GM12801 (cell line): Measurements from ENCODE around the gene ZNF33A.

Experiments used
- TF ChIP-seq, protein P1 (sequence below): IDR thresholded peaks from one replicate; pipeline ENCODE4 v1.5.1; 2011; ENCODE audit warnings: control low read depth; ENCODE audit not compliant: insufficient read length; ENCODE audit errors: extremely low read depth

The ZNF33A gene

DNA sequence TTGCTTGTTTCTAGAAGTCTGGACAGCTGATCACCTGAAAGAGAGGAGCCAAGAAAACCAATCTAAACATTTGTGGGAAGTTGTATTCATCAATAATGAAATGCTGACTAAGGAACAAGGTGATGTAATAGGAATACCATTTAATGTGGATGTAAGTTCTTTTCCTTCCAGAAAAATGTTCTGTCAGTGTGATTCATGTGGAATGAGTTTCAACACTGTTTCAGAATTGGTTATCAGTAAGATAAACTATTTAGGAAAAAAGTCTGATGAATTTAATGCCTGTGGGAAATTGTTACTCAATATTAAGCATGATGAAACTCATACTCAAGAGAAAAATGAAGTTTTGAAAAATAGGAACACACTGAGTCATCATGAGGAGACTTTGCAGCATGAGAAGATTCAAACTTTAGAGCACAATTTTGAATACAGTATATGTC lies 43.9 kb downstream of the ZNF33A start:
- TF ChIP-seq, protein P1, sequence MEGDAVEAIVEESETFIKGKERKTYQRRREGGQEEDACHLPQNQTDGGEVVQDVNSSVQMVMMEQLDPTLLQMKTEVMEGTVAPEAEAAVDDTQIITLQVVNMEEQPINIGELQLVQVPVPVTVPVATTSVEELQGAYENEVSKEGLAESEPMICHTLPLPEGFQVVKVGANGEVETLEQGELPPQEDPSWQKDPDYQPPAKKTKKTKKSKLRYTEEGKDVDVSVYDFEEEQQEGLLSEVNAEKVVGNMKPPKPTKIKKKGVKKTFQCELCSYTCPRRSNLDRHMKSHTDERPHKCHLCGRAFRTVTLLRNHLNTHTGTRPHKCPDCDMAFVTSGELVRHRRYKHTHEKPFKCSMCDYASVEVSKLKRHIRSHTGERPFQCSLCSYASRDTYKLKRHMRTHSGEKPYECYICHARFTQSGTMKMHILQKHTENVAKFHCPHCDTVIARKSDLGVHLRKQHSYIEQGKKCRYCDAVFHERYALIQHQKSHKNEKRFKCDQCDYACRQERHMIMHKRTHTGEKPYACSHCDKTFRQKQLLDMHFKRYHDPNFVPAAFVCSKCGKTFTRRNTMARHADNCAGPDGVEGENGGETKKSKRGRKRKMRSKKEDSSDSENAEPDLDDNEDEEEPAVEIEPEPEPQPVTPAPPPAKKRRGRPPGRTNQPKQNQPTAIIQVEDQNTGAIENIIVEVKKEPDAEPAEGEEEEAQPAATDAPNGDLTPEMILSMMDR = no peak

DNA sequence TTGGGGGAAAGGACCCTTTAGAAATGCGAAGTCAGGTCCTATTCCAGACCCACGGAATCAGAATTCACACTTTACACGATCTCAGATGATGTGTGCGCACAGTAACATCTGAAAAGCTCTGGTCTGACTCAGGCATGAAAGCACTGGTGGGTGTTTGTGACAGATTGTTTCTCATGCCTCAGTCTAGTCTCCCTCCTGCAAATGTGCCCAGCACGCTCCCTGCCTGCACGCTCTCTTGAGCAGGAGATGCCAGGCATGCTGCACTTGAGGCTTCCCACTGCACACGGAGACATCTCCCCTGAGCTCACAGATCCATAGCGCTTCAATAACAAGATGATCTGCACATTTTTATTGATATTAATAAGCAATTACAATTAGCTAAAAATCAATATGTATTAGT lies 60.0 kb downstream of the ZNF33A start:
- TF ChIP-seq, protein P1 = no peak

GRCh38 chr10:38072552-38072951 lies 62.1 kb downstream of the ZNF33A start:
- TF ChIP-seq, protein P1 = no peak

DNA sequence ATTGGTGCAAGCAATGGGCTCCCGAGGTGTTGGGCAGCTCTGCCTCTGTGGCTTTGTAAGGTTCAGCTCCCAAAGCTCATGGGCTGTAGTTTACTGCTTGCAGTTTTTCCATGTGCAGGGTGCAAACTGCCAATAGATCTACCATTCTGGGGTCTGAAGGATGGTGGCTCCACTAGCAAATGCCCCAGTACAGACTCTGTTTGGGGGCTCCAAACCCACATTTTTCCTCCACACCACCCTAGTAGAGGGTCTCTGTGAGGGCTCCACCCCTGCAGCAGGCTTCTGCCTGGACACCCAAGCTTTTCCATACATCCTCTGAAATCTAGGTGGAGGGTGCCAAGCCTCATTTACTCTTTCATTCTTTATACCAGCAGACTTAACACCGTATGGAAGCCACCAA lies 66.2 kb downstream of the ZNF33A start:
- TF ChIP-seq, protein P1 = no peak

DNA sequence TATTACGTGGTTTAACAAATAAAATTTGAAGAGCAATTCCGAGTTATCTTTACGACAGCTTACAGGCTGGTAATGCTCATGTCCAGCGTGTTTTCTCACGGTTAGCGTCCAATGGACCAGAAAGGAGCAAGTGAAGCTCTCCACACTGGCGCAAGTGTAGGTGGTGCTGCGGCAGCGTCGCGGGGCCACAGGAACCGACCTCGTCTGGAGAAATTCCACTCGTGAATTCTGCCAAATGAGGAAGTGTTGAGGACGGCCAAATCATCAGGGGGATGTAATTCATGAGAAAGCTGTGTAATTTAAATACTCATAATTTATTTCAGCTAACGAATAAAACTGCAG lies 83.3 kb downstream of the ZNF33A start:
- TF ChIP-seq, protein P1 = no peak

GRCh38 chr10:38094158-38094926 lies 83.9 kb downstream of the ZNF33A start, which contains the start of gene ZNF37A:
Gene ZNF37A, plus strand, starts transcription at chr10:38094337. Its CDS starts 2,281 bp downstream, at chr10:38096618.
- TF ChIP-seq, protein P1 = no peak

DNA sequence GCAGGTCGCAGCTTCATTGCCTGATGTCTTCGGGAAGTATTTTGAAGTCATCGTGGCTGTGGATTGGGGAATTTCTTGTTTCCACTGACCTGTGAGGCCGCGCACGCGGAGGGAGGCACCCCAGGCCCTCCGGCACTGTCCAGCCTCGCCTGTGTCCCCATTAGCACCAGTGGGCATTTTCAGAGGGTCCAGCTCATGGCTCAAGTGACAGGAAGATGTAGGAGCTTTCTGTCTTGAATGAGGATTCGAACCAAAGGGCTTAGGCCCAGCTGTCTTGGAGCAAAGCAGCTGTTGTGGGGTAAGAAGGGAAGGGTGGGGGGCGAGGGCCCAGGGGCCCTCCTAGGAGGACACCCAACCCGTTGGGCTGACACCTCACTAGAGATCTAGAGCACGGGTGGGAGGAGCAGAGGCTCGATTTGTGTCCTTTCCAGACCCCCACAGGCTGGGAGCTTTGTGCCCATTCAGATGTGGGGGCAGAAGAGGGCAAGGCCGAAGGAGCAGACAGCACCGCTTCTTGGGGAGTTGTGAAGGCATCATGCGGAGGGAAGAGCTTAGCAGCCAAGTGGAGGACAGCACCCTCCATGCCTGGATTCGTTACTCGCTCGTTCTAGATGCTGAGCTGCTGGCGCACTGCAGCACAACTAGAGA lies 84.6 kb downstream of the ZNF33A start:
- TF ChIP-seq, protein P1 = no peak
